Keratinocyte (primary cell): Measurements from ENCODE around the gene OGDHL.

Experiments used
- EZH2 ChIP-seq: IDR thresholded peaks from one replicate; pipeline ENCODE4 v1.6.1; 2012; ENCODE audit warnings: inconsistent platforms, mild to moderate bottlenecking, low read length, moderate library complexity
- TF ChIP-seq, protein P1 (sequence below), 3 experiments: IDR thresholded peaks in 1 of 3; conservative IDR thresholded peaks in 1 of 3; optimal IDR thresholded peaks in 1 of 3; 2 replicates in 2 of 3; 3 replicates in 1 of 3; pipeline versions ENCODE3 to v1.5.1; 2011; ENCODE audit warnings: low read length in 3 of 3, mild to moderate bottlenecking in 3 of 3, moderate library complexity in 2 of 3, control low read depth in 1 of 3, inconsistent platforms in 1 of 3; ENCODE audit not compliant: insufficient read depth in 2 of 3; ENCODE audit errors: extremely low read depth in 1 of 3

GRCh38 chr10:49689882-49690510 is 72.1 kb downstream of the OGDHL start:
- TF ChIP-seq, protein P1, sequence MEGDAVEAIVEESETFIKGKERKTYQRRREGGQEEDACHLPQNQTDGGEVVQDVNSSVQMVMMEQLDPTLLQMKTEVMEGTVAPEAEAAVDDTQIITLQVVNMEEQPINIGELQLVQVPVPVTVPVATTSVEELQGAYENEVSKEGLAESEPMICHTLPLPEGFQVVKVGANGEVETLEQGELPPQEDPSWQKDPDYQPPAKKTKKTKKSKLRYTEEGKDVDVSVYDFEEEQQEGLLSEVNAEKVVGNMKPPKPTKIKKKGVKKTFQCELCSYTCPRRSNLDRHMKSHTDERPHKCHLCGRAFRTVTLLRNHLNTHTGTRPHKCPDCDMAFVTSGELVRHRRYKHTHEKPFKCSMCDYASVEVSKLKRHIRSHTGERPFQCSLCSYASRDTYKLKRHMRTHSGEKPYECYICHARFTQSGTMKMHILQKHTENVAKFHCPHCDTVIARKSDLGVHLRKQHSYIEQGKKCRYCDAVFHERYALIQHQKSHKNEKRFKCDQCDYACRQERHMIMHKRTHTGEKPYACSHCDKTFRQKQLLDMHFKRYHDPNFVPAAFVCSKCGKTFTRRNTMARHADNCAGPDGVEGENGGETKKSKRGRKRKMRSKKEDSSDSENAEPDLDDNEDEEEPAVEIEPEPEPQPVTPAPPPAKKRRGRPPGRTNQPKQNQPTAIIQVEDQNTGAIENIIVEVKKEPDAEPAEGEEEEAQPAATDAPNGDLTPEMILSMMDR (optimal IDR thresholded peaks at IDR 0.05 in 1 of 3, IDR thresholded peaks at IDR 0.05 in 1 of 3, conservative IDR thresholded peaks at IDR 0.05 in 1 of 3; ENCODE audit: extremely low read depth in 1 of 3, insufficient read depth in 2 of 3, low read length in 3 of 3), result no peak
- TF ChIP-seq EZH2, result no peak
